Glomerular visceral epithelial cell (primary cell): Measurements from ENCODE around the gene PTPRN.
A peak's percentile ranks its signal among the peaks of the same experiment; 100 is the strongest.
"Not testable (repeated sequence)": the region's sequence is repeated elsewhere in the genome, so short reads cannot be mapped to it uniquely, and the experiment has no call there.

Experiments used
- DNase-seq: peaks from one replicate; pipeline ENCODE4 v3.0.0-alpha.2; 2016; ENCODE audit errors: extremely low spot score

Gene PTPRN

DNA sequence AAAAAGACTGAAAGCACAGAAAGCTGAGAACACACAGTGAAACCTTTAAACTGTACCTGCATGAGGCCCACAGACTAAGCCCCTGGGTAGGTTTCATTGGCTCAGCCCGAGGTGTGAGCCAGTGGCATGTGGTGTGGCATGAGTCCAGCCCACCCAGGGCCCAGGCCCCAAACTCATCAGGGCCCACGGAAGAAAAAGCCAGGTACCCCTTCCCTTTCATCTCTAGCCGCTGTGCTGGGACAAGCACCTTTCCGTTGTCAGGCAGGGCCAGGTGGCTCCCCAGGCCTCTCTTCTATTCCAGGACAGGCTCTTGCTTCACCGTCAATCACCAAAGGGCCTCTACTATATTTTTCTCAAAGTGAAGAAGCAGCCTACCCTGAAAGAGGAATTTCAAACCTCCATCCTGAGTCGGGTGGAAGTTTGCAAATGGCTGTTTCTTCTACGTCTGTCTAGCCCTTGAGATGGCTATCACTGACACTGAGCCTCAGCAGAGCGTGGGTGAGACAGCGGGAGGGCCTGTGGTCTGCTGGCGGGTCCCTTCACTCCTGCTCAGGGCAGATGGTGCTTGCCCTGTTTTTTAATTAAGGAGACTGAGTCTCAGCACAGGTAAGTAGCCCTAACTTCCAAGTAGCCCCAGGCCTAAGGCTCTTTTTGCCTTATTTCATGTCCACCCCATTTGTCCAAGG, 21.5 kb downstream of the PTPRN start:
- DNase-seq: no peak

DNA sequence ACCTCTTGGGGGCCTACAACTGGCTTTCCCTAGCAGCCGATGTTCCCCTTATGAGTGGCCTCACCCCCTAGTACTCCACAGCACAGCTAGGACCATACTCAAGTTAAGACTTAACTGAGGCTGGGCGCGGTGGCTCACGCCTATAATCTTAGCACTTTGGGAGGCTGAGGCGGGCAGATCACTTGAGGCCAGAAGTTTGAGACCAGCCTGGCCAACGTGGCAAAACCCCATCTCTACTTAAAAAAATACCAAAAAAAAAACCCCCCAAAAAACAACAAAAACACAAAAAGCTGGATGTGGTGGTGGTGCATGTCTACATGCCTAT, 22.1 kb downstream of the PTPRN start:
- not testable (repeated sequence) for DNase-seq

DNA sequence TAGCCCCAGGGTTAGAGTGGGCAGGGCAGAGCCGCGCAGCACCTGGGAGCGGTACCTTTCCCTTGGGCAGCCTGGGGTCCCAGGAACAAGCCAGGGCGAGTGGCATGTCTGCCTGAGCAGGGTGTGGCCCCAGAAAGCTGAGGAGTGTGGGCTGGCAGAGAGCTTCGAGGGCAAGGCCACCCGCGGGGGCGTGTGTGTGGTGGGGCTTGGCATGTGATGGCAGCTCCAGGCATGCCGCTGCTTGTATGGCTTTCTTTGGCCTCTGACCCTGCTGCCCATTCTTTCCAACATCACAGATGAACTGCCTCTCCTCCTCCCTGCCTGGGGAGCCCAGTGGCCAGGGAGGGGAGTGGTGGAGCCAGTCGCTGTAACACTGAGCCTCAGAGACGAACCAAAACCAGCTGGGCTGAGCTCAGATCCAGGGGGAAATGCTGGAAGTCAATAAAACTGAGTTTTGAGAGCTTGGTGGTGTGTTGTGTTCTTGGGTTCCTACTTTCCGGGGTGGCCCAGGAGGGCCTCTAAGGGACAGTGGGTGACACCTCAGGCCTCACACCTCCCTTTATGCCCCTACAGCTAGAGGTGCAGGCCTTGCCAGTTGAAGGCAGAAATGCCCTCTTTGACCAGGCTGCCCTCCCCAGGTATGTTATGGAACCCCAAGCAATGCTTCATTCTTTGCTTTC, 22.6 kb downstream of the PTPRN start:
- peak; percentile 47 for DNase-seq

DNA sequence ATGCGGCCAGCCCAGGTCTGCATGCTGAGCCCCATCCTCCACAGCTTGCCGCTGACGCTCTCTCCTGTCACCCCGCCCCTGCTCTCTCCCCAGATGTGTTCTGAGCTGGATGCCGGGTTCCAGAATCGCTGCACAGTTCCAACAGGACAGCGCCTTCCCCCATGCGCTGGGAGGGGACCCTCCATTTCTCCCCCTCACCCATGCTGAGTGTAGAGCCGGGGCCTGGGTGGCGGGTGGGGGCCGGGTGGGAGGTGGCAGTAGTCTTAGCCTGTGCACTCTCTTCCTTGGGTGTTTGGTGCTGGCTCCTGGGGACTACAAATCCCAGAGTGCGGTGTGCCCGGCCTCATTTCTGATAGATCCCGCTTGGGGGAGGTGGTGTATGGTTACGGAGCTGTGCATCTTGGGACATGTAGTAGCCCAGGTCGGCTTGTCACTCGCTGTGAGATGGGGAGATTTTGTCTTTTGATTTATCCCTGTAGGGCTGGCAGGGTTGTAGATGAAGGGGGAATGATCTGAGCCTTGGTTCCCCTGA, 23.2 kb downstream of the PTPRN start:
- no peak for DNase-seq

DNA sequence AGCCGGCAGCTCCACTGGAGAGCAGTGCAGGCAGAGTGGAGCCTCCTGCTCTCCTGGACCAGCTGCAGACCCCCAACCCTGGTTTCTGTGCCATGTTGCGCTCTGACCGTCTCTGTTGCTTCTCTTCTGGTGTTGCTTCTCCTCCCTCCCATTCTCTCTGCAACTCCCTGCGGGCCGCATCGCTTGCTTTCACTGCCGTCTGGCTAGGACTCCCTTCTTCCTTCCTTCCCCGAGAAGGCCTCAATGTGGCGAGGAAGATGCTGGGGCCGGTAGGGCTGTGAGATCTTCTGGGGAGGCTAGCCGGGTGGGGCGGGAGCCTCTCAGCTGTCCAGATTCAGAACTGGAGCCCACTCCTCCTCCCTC, 23.8 kb downstream of the PTPRN start:
- DNase-seq: no peak

DNA sequence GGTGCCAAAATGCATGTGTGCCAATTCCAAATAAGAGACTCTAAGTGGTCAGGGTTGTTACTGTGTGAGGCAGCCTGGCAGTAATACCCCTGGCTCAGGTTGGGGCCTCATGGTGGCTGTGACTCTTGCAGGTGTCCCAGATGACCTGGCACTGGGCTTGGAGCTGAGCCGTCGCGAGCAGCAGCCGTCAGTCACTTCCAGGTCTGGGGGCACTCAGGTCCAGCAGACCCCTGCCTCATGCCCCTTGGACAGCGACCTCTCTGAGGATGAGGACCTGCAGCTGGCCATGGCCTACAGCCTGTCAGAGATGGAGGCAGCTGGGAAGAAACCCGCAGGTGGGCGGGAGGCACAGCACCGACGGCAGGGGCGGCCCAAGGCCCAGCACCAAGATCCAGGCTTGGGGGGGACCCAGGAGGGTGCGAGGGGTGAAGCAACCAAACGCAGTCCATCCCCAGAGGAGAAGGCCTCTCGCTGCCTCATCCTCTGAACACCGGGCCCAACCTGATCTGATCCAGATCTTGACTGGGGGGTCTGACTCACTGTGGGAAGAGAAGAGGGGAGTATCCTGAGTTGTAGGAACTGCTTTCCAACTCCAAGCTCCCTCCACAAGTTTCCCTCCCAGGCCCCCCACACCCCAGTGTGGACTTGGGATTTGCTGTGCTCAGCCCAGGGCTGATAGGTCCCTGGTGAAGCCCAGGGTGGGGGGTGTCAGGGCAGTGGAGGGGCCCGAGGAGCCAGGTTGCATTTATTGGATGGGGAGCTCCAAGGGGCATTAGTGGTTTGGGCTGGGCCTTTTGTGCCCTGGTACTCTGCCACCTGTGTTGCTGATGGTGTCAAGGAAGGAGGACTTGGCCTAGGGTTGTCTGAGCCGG, 24.5 kb downstream of the PTPRN start:
- DNase-seq: no peak

DNA sequence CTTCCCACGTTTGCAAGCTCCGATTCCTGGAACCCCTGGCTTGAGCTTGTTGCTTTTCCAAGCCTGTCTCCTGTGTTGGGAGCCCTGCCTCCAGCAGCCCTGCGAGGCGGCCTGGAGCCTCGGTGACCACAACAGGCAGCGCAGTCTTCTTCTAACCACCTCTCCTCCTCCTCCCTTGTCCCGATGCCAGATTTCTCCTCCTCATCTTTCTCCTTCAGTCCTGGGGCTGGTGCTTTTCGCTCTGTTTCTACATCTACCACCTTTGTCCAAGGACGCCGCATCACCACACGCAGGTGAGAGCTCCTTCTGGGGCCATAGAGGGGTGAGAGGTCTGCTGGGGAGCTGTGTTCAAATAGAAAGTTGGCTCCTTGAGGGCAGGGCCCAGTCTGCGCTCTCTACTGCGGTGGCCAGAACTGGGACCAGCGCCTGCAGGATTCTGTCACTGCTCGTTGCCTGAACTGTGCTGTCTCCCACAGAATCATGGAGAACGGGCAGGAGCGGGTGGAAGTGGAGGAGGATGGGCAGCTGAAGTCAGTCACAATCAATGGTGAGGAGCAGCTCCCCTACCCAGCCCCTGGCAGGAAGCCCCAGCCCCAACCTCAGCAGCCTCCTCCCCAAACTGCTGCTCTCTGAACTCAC, 26.1 kb downstream of the PTPRN start:
- no peak for DNase-seq

DNA sequence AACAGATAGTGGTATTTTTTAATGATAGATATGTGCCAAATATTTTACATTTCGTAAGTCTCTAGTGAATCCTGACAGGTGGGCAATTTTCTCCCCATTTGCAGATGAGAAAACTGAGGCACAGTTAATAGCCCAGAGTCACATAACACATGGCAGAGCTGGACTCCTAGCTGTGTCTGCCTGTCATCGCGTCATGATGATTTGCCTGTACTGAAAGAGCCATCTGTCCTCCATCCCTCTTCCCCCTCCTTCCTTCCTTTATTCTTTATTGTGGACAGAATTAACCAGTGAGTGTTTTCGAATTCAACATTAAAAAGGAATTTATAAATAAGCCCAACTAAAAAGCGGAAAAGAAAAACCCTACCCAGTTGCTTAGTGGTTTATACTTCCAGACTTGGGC, 26.8 kb downstream of the PTPRN start:
- no peak for DNase-seq

DNA sequence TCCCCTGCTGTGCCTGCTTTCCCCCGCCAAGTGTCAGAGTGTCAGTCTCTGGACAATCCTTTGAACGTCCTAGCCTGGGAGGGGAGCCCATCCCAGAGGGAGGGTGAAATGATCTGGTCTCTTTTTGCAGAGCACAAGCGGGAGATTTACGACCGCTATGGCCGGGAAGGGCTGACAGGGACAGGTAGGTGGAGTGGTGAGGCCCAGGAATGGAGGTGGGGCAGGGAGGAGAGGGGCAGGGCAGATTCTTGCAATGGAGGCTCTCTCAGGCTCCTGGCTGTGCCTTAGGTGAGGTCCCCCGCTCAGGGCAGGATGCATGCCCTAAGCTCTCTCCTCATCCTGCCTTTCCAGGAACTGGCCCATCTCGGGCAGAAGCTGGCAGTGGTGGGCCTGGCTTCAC, 27.6 kb downstream of the PTPRN start:
- no peak for DNase-seq

DNA sequence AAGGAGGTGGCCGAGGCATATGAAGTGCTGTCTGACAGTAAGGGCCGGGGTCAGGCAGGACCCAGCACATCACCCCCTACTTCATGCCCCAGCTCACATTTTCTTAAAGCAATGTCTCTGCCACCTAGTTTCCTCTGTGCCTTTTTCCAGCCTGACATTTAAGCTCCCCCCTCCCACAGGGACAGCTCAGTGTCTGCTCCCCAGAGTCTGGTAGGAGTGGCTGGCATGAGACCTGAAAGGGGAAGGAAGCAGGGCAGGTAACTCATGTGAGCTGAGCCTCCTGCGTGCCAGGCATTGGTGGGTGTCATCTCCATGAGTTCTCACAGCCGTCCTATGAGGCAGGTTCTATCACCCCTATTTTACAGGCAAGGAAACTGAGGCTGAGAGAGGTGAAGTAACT, 28.6 kb downstream of the PTPRN start:
- DNase-seq: no peak

DNA sequence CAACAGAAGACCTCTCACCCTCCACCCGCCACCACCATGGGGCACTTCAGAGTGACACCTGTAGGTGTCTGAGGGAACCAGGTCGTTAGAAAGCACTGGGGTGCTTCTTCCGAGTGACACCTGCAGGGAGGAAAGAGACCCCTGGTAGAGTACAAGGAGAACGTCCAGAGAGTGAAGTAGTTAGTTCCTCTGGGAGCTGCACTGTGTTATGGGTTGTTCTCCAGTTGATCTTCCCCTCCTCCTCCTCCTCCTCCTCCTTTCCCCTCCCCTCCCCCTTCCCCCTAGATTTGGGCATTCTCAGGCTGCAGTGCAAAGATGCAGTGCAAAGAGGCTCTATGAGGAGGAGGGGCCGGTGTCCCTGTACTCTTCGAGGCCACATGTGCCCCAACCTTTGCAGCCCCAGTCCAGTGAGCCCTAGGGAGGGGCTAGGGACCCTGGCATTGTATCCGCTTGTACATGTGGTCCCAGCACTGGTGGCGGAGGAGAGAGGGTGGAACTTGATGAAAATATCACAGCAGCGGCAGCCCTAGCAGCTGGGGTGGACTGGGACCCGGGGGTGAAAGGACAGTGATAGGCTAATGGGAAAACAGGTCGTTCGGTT, 29.2 kb downstream of the PTPRN start:
- DNase-seq: no peak

DNA sequence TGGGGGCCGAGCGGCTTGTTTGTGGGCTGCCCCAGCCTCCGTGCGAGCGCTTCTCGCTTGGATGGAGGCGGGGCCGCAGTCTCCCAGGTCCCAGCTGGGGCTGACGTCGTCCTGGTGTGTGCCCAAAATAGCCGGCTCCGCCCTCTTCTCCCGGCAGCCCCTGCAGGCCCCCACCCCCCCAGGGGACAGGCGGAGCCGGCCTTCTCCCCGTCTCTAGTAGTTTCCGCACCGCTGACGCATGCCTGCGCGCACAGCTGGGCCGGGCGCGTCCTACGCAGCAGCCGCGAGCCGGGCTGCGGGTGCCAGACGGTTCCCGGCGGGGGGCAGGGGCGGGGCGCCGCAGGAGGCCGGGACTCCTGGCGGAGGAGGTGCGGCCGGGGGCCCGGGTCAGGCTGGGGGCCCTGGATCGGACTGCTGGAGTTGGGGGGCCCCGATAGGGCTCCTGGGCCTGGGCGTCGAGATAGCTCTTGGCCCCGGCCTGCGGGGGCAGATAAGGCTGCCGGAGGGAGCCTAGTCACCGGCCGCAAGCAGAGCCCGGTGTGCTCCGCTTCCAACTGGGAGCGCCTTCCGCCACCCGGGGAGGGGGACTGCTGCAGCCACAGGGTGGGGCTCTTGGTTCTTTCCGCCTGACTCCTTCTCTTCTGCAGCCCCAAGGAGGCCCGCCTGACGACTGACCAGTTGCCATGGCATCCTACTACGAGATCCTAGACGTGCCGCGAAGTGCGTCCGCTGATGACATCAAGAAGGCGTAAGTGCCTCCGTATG, 29.9 kb downstream of the PTPRN start, which contains the start of gene DNAJB2:
Gene DNAJB2, plus strand, starts transcription at position 216 of the 765 bp plus-strand sequence. Its CDS starts 468 bp downstream, at position 684.
- peak; percentile 100 for DNase-seq

DNA sequence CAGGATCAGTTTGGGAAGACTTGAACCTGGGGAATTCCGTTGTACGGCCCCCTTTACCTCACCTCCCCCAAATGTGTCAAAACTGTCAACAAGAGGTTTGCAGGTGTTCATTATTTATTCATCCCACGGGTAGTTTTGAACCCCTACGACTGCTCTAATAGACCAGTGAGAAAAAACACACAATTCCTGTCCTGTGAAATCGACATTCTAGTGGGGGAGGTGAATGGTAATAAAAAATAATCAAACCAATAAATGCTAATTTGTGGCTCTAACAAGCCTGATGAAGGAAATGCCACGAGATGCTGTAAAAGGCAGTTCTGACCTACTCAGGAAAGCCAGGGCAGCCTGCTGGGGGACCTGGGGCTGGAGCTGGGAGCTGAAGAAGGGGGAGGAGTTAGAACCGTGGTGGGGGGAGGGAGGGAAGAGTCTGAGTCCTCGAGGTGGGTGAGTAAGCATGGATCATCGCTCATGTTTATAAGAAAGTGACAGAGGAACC, 30.5 kb downstream of the PTPRN start:
- no peak for DNase-seq

DNA sequence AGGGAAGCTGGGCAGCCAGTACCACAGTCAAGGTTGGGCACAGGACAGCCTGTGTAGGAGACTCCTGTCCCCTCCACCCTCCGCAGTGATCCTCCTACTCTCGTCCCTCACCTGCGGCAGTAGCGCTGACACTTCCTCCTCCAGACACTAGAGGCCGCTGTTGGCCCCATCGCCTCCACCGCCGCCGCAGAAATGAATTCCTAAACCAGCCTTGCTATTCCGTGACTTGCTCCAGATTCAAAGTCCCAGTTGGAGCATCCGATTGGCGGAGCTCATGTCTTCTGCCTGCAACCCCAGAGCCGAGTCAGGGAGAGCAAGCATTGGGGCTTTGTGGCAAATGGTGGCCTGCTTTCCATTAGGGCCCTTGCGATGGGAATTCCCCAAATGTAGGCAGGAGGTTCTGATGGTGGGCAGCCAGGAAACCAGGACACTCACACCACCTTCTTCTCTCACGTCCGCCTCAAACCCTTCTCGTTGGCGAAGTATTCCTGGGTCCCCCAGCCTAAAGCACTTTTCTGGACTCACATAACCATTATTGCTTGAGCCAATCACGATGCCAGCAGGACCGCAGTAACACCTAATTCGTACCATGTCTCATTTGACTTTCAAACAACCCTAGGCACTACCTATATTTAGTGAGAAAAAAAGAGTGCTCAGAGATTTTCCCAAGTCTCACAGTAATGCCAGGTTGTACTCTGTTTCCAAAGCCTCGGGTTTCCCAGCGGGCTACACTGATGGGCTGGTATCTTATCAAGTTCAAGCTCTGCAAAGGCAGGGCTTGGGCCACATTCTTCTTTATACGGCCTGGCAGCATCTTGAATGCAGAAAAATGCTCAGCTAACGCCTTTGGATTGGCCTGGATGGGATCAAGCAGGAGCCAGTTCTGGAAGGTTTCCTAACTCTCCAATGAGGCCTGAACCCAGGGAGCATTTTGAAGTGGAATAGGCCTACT, 31.2 kb downstream of the PTPRN start:
- DNase-seq: peak; percentile 84

DNA sequence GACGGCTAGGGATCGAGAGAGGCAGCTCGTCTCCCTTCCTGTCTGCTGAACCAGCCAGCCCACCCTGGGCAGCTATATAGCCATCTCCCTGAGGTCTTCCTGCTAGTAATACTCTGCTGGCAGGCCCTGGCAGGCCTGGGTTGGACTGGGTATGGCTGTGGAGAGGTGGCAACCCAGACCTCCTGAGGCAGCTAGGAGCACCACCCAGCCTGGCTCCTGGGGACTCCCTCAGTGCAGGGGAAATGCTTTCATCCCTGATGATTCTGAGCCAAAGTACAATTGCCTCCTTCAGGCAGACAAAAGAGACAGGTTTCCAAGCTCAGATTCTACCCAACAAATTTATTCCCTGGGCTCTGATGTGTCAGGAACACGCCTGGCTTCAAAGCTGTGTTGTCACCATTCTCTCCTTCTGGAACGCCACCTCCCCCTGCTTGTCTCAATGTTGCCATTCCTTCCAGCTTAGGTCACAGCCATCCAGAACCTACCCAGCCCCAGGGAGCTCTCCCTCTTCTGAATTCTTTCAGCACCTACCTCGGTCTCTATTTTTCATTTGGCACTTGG, 34.8 kb downstream of the PTPRN start:
- peak; percentile 91 for DNase-seq

DNA sequence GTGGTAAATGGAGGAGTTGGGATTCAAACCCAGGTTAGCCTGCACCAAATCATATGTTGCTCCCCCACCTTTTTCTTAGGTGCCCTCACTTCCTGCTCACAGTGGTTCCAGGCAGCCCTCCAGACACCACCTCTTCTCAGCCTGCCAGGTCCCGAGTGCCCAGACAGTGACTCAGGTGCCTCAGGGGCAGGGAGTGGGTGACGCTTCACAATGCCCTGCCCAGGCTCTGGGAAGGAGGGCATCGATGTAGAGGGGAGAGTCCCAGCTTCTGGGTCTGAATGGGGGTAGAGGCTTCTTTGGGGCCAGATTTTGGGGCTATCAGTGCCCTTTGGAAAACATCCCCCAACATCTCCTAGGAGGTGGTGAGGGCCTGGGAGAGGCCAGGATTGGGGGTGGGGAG, 35.3 kb downstream of the PTPRN start:
- peak; percentile 91 for DNase-seq

DNA sequence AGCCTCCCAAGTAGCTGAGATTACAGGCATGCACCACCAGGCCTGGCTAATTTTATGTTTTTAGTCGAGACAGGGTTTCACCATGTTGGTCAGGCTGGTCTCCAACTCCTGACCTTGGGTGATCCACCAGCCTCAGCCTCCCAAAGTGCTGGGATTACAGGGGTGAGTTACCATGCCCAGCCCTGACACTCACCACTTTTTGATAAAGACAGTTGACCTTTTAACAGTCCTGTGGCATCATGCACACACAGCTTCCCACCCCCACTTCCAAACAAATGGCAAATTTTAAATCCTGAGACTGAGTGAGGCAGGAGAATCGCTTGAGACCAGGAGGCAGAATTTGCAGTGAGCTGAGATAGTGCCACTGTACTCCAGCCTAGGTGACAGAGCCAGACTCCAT, 36.2 kb downstream of the PTPRN start:
- peak; percentile 54 for DNase-seq

DNA sequence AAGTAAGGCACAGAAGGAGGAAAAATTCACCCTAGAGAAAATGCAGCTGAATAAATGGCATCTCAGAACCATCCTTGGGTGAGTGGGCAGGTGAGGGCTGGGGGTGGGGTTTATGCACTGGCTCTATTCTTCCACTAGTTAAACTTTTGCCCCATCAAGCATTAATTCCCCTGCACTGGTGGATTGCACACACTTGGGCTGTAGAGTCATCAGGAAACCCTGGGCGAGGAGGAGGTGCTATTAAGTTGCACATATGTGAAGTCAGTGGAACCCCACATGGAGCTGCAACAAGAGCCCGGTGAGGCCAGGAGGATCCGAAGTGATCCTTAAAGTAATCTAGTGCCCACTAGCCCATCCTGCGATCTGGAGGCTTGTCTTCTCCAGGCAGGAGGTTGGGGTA, 36.8 kb downstream of the PTPRN start:
- DNase-seq: peak; percentile 30

DNA sequence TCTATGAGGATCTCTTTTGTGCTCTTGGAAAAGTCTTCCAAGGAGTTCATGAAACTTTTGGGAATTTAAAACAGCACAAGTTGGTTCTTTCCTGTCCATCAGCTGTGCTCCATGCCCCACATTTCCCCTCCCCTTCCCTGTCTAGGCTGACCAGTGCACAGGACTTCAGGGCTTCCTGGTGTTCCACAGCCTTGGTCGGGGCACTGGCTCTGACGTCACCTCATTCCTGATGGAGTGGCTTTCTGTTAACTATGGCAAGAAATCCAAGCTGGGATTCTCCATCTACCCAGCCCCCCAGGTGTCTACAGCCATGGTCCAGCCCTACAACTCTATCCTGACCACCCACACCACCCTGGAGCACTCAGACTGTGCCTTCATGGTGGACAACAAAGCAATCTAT, 38.2 kb downstream of the PTPRN start:
- no peak for DNase-seq
